GM12875 (cell line): ENCODE data around the gene NMU.

Source experiments
- H3K4me3 ChIP-seq: one replicate; pipeline ENCODE4 v1.5.1; 2011; ENCODE audit warnings: low read depth, low read length, control low read depth
- TF ChIP-seq, protein P1 (sequence below): IDR thresholded peaks from 2 replicates; pipeline ENCODE4 v1.5.1; 2011; ENCODE audit warnings: low read depth, mild to moderate bottlenecking, control low read depth, inconsistent platforms, low read length, moderate library complexity, borderline replicate concordance; ENCODE audit not compliant: insufficient read depth

The NMU gene

GRCh38 chr4:55547466-55547770, 88.7 kb downstream of the NMU start:
- H3K4me3 ChIP-seq = peak overlapping the region; percentile 91
- TF ChIP-seq, protein P1, sequence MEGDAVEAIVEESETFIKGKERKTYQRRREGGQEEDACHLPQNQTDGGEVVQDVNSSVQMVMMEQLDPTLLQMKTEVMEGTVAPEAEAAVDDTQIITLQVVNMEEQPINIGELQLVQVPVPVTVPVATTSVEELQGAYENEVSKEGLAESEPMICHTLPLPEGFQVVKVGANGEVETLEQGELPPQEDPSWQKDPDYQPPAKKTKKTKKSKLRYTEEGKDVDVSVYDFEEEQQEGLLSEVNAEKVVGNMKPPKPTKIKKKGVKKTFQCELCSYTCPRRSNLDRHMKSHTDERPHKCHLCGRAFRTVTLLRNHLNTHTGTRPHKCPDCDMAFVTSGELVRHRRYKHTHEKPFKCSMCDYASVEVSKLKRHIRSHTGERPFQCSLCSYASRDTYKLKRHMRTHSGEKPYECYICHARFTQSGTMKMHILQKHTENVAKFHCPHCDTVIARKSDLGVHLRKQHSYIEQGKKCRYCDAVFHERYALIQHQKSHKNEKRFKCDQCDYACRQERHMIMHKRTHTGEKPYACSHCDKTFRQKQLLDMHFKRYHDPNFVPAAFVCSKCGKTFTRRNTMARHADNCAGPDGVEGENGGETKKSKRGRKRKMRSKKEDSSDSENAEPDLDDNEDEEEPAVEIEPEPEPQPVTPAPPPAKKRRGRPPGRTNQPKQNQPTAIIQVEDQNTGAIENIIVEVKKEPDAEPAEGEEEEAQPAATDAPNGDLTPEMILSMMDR = no peak

DNA sequence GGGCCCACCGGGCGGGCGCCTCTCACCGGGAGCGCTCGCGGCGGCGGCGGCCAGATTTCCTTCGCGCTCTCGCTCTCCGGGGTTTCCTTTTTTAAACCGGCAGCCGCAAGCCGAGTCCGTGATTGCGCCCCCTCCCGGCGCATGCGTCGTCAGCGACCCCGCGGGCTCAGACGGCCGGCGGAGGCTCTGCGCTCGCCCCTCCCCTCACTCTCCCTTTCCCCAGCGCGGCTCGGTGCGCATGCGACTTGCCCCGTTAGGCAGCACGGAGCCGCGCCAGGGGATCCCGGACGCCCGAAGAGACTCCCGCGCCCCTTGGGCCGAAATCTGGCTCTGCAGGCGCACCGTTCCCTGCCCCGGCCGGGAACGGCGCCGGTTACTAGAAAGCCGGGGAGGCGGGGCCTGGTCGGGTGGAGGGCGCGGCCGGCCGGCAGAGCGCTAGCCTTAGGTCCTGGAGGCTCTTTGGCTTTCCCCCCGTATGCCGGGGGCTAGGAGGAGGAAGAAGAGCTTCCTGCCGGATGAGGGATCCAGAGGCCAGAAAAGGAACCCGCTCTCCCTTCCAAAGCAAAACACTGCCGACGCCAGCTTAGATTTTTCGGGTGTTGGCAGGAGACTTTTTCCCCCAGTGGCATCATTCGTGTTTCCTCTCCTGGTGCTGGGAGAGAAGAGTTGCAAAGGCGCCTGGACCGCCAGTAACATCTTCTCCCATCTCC, 89.2 kb downstream of the NMU start, which contains the start of gene CLOCK:
Gene CLOCK (minus strand): TSS at position 154 of the 710 bp plus-strand sequence. CDS start 64,124 bp downstream, outside the sequence.
- TF ChIP-seq, protein P1 = peak; percentile 51; the same call in 1 of the 2 replicates
- H3K4me3 ChIP-seq = peak within 1 kb of the TSS; percentile 91

GRCh38 chr4:55546506-55546755, 89.7 kb downstream of the NMU start:
- H3K4me3 ChIP-seq = peak overlapping the region; percentile 91
- TF ChIP-seq, protein P1 = no peak

DNA sequence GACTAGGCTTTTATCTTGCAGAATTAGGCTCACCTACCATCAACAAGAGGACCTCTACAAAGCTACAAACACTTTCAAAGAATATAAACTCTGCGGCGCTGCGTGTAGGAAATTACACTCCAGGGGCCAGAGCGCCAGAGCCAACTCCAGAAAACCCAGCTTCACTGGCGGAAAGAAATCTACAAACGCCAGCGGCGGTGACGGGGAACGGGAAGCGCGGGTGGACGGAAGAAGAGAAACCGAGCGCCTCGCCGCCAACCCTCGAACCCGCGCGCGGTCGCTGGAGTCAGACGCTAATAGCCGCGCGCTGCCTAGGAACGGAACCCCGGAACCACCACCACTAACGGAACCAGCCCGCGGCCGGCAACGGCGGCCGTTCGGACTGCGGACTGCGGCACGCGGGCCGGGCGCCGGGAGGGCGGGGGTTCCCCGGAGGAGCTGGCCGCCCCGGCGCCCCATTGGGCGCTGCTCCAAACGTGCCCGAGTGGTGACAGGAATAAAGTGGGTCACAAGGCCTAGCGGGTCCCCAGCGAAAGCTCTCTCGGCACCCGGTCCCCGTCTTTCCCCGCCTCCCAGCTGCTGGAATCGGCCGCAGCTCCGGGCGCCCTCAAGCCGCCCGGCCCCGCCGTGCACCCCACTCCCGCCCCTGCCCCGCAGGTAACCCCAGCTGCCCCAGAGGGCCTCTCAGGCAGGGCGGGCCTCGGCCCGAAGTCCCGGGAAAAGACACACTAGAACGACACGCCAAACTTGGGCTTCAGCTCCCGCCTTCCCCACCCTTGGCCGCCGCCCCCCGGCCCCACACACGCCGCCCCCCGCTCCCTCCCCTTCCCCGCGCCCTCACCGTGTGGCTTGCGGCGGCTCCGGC, 90.2 kb downstream of the NMU start:
- TF ChIP-seq, protein P1 = no peak

More for the DNA sequence above, 90.2 kb downstream of the NMU start:
- H3K4me3 ChIP-seq = peak overlapping the region; percentile 91
